Activated CD8-positive, alpha-beta memory T cell treated with anti-CD3 and anti-CD28 coated beads for 48 hours (primary cell): ENCODE measurements around the gene HOXB3.

Experiments used
- DNase-seq, 3 experiments: peaks; one replicate each; pipeline ENCODE4 v3.0.0-alpha.2; 2020; ENCODE audit warnings: low read depth in 2 of 3, low spot score in 2 of 3

Gene HOXB3

DNA sequence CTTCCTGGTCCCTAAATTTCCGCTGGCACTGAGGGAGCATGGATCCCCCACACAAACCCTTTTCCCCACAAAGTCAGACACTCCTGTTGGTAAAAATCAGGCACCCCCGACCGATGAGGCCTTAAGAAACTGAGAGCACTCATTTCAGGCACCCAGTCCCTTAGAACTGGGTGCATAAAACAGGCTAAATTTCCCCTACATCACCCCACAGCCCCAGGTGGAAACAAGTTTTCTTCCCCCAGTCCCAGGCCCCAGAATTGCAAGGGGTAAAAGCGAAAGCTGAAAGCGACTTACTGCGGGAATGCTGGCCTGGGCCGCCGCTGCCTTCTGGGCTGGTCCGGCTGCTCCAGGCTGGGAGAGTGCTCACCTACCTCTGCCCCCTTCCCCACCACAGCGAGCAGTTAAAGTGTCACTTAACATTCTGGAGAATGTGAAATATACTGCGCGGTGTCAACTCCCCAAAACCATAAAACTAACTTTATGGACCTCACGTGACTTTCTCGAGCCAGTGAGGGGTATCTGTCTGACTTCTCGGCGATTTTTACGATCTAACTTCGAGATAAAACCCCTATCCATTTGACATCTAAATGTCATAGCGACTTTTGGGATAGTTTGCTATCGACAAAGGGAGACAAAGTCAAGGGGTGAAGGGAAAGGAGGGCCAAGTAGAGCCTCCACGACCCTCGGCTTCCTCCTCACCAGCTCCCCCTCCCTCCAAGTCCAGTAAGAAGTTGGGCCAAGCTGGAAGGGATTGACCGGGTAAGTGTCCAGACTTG, at the start of gene HOXB3:
HOXB3 (minus strand) TSS at position 411 of the 776 bp plus-strand sequence. CDS start 37,767 bp downstream, outside the sequence.
- DNase-seq: no peak

DNA sequence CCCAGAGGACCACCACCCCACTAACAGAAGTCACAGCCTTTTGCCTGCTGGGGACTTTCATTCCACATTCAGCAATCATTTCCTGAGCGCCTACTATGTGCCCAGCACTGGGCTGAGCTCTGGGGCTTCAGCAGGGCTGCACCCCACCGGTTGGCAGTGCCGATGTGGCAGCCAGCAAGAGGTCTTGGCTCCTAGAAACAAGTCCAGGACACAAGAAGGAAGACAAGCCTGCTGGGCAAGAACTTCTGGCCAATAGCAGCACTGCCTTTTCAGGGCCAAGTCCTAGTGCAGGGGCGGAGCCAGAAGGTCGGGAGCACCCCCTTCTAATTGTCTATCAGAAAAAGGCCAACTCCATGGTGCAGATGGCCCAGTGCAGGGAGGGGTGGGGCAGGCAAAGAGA, 49.1 kb upstream of the HOXB3 start:
- no peak for DNase-seq

DNA sequence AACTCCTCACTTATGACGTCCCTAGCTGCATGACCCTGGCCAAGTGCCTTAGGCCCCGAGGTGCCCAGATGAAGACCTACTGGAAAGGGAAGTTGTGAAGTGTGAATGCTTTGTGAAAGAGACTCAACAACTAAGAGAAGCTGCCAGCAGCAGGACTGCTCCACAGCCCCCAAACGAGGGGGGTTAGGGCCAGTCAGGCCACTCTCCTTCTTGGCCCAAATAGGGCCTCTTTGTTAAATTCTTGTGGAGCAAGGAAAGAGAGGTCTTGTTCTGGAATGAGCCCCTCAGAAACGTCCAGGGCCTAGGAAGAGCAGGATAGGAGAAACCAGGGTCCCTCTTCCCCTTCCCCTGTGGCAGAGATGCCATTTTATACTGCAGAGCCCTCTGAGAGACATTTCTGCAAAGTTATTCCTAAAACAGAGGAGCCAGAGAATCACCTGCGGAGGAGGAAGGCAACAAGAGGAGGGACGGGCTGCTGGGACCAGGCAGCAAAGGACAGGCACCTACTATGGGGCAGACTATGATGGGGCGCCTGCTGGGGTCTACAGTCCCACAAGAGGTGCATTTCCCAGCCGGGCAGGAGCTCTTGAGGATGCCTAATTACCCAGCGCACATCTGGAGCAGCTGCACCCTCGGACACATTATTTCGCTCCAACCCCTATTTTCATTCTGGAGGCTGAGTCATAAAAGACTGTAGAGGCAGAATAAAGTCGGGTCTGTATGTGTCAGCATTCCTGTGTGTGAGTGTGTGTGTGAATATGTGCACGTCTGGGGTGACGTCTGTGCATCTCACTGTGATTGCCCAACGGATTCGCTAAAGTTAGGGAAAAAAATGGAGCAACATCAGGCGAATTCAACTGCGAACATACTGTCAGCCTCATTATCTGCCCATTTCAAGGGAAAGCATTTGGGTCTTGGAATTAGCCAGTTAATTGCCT, 47.6 kb upstream of the HOXB3 start:
- no peak for DNase-seq

DNA sequence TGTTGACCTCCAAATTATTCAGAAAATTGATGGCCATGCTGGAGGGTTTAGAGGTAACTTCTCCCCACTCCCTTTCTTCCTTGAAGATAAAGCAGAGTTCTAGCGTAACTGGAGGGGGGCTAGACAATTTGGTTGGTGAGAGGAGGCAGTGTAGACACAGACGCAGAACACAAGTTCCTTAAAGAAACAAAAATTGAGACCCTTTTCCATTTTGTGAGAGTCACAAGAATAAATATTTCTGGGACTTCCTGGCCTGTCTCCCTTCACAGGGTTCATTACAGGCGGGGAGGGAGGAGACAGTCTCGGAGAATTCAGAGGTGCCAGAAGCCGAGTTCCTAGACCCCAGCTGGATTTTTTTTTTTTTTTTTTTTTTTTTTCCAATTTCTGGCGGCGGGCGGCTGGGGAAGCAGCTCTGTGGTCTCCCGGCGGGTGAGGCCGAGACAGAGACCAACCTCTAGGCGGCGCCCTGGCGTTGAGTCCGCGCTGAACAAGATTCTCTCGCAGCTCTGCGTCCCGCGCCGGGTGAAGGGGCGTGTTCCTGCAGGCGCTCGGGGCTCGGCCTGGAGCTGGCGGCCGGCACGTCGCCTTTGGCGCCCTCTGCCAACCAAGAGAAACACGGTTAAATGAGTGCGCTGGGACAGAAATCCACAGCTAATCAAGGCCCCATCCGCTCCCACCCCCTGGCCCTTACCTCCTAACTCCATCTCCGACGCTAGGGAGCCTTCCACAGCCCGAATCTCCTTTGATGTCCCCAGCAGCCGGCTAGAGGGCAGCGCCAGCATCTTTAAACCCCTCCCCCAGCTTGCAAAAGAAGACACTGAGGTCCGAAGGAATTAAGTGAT, 46.4 kb upstream of the HOXB3 start:
- DNase-seq: peak; percentile 71 to 74 (median 72)

DNA sequence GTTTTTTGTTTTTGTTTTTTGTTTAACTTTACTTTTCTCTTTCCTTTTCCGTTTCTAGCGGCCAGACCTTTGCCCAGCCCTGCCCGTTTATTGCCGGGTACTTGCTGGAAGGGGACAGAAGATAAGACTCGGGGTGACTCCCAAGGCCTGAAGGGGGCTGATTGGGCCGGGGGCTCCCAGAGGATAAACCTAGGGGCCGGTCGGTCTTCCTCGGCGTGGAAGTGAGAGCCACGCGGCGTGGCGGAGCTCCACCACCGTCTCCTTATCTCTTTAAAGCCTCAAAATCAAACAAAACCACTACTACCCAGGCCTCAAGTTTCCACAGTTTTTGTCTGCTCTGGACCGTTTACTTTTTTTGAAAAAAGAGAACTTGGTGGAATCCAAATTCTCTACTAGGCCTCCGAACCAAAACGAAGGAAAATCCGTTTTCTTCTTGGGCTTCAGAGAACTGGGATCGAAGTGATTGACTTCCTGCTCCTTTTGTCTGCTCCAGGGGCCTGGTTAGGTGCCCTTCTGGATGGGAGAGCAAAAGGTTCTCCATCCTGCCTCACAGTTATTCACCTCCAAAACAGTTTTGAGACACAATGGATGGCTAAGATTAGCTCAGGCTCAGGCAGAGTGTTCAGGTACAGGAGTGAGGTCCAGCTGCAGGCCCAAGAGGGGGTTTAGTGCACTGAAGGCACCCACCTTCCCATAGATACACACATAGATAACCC, 44.6 kb upstream of the HOXB3 start:
- DNase-seq: no peak

DNA sequence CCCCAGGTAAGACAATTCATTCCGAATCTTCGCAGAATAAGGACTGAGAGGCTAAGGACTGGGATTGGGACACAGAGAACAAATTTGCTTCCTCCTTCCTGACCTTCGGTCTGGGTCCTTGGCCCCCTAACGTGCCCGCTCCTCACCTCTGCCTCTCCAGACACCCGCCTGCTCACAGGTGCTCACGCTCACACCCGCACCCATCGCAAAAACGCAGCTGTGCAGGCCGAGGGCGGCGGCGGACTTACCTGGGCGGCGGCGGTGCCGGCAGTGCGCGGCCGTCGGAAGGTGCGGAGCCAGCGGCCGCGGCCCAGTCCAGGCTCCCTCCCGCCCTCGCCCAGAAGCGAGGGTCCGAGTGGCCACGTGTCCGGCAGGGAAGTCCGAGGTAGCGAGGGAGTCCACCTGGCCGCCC, 43.2 kb upstream of the HOXB3 start:
- no peak for DNase-seq

DNA sequence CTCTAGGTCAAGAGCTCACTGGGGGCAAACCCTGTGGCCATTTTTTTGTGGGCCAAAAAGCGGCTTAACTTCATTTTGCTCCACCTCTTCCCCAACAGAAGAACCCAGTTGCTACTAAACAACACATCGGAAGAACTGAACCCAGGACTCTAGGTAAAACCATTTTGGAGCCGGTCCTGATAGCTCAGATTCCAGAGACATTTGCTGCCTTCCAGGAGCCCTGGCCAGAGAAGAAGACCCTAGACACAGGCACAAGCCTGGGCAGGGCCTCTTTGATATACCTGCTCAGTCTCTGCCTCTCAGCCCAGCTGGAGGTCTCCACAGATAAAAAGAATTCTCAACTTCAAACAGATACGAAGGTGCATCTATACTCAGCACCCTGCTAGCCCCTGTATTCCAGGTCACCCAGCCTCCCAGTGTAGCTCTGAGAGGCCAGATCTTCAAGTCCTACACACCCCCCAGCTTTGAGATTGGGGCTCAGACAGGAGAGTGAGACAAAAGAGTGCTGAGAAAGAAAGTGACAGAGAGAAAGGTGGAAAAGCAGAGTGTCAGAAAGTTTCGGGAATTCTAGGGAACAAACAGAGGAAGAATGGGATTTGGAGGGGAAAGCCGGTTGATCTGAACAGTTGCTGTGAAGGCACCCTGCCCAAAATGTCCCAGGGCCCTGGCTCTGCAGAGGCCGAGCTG, 42.7 kb upstream of the HOXB3 start:
- DNase-seq: no peak

DNA sequence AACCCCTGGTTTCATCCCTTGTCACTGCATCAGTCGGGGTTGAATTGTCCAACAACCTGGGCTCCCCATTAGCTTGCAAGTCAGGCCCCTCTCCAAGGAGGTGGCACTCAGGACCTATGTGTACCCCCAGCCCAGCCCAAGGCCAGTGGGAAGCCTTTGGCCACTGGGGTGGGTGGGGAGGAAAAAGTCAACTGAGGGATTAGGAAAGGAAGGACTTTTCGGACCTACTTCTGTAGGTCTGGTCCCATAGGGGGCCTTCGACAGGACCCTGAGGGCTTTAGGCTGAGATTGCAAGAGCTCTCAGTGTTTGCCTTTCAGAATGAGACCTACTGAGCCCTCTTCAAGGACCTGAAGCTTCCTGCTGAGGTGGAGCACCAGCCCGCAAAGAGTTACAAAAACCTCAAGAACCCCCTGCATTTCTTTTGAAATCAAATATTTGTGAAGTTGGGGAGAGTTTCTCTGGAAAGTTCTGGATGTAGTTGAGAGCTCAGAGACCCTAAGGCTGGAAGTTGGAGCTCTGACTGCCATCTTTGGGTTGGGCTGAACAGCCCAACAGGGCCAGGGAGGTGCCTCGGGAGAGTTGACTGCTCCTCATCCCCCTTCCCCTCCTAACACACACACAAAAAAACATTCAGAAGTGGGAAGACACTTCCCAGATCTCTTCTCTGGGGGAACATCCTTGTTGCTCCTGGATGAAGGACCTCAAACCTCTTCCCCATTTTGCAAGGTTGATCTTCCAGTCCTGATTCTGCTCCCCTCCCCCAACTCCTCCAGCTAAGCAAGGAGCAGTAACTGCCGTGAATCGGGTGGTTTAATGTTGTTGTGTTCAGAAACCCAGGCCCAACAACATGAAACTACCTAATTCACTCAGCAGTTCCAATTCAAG, 41.9 kb upstream of the HOXB3 start:
- no peak for DNase-seq

DNA sequence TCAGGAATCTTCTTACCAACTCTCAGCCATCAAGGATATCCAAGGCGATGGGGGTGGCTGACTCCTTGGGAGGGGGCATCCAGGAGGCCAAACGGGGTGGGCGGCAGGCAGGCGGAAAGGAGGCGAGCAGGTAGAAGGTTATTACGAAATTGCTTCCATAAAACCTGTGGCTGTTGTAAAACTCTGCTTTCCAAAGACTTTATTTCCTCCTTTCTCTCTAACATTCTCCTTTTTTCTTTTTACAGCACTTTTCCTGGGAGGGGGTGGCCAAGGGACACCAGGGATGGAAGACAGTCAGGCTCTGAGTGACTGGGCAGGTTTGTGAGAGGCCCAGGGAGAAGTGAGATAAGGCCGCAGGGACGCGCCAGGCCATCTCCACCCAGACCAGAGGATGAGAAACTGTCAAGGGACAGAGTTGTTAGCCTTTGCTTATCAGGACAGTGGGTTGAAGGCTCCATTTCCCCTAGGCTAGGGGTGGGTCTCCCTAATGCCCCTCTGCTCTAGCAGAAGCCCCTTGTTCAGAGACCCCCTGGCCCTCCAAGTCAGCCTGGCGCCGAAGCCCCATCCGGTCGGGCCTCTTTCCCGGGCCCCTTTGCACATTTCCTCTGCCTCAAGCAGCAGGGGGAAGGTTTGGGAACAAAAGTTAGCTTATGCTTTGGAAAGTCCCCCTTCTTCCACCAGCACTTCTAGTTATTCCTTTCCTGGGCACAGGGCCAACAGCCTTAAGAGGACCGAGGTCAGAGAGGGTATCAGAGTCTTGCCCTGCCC, 41.1 kb upstream of the HOXB3 start:
- DNase-seq: no peak

DNA sequence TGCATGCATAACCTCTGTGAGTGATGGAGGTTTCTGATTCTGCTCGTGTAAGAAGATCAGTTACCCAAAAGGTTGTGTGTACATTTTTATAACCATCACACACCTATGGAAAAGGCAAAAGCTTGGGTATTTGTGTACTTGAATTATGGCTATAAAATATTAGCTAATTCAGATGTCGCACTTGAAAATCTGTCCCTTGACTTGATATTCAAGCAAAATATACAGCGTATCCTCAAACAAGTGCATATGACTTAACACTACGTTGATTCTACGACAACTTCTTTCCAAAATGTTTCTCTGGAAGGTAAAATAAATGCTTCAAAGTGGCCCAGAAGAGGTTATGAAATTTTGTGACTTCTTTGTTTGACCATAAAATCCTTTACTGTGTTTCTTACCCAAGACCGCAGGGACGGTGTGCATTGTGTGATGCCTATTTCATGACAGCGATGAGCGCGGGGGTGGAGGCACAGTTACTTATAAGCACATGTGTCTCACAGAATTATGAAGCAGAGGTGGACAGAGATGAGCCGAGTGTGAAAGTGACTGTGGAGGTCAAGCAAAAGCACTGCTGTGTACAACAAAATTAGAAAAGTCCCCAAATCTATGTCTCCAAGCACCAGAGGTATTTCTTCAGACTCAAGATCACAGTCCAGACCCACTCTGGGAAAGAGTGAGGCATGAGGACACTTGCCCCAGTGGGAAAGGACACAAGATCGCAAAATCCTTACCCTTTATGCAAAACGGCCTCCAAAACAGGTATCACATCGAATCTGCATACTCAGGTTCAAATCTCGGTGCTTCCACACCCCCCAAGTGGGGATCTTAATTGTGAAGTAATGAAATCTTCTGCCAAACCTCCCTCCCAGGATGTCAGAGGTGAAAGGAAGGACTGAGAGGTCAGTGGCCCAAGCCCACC, 40.2 kb upstream of the HOXB3 start:
- no peak for DNase-seq

DNA sequence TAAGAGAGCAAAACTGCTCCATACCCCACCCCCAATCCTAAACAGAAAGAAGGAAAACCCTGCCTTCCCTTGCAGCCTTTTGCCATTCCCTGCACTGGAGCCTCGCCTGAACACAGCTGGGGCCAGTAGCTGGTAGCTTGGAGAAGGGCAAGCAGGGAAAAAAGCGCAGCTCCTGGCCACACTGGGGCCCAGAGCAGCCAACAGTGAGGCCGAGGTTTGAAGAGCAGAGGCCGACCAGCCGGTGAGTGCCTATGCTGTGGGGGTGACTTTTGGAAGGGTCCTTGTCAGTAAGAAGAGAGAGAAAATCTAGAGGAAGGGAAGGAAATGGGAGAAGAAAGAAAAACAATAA, 39.3 kb upstream of the HOXB3 start:
- no peak for DNase-seq

DNA sequence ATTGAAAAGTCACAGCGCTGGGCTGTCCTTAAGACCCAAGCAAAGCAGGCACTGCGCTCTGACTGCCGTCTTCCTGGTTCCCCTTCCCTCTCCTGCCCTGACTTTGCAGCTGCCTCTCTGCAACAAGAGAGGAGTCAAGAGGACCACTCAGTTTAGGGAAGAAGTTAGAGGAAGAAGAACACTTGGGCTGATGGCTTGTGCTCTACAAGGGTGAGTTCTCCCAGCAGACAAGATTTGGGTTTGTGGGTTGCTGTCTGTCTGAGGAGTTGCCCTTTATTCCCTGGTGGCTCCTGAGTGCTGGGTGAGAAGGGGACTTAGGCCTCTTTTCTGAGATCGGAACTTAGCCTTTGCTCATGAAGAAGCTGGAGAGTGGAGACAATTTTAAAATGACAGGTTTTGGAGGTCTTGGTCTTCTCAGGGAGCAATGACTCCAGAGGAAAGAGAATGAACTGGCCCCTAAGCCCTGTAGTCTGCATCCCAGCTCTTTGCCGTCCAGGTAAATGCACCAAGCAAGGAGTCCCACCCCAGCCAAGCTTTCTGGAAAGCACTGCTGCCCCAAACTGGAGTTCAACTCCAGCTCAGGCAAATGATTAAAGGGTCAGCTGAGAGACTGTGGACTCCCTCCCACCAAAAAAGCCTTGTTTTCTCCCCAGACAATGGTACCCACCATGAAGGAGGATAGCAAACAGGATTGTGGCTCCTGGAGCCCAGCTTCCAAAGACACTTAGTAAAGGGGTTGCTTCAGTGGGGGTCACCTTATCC, 38.8 kb upstream of the HOXB3 start:
- DNase-seq: no peak

DNA sequence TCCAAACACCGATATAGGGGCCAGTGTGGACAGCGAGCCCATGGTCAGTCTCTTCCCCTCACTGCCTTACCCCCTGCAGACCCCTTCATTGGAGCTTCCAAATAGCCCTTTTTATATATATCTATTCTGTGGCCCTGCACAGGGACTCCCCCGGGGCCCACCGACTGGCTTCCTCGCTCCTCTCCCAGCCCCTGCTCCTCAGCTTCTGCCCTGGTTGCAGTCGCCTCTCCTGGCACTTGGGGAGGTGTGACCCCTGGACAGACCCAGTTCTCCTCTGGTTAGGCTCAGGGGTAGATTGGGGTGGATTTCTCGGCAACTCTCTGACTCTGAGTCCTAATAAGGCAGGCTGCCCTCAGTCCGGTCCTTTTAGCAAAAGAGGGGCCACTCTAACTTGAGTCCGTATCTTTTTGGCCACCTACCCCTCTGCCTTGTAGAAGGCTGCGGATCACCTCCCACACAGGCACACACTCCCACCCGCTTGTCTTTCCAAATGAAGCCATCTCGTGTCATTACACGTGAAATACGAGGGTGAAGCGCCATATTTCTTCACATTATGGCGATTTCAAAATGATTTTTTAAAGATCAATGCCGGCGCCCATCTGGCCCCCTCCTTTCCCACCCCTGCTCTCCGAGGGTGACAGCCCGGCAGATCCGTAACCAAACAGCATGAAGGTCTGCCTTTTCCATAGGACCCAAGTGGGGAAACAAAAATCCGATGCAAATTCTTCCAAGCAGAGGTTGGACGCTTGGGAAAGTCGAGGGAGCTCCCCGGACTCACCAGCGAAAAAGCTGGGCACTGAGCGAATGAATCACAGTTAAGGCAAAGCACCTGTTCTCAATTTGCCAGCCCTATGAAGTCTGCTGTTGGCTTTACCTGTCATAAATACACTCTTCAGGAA, 37.8 kb upstream of the HOXB3 start:
- DNase-seq: no peak

DNA sequence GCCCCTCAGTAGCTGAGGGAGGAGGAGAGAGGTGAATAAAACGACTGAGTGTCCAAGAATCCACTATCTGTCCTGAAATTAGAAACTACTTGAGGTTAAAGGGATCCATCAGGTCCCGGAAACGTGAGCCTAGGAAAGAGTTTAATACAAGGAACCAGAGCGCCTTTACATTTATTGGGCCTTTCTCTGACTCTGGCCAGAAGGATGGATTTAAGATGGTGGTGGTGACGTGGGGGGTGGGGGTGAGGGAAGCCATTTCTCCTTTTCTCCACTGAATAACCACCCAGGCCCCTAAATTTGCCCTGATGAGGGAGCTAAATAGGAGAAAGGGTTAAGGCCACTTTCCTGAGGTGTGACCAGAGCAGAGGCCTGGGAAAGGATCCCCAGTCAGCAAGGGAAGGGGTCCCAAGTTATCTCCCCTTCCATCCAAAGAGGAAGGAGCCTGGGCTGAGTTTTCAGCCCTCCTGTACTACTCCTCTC, 37.1 kb upstream of the HOXB3 start:
- no peak for DNase-seq
